Smooth muscle cell (in vitro differentiated cells): Measurements from ENCODE around the gene ZNF862. TPM values are rescaled to one million over a fixed set of nuclear protein-coding genes. Genes with fewer than 3 reads are reported as not detected.

Experiments
- DNase-seq: peaks from one replicate; lab custom pipeline; 2025; ENCODE audit not compliant: unreplicated experiment; lab: John Stamatoyannopoulos, UW
- H2AFZ ChIP-seq: fragments of 200-600 bp; sonication (generic); 2 replicates; pipeline ENCODE4 v1.6.0; 2016; ENCODE audit warnings: antibody characterized with exemption, low read depth, mild to moderate bottlenecking
- H3F3A ChIP-seq: fragments of 200-600 bp; sonication (generic); 2 replicates; pipeline ENCODE4 v1.6.0; 2017; ENCODE audit warnings: antibody characterized with exemption, low read depth
- H3K27ac ChIP-seq: fragments of 200-600 bp; sonication (generic); 2 replicates; pipeline ENCODE4 v1.5.1; 2016; ENCODE audit warnings: low read depth, mild to moderate bottlenecking
- H3K27me3 ChIP-seq: fragments of 200-600 bp; sonication (generic); 2 replicates; pipeline ENCODE4 v1.6.1; 2016; ENCODE audit warnings: low read depth, mild to moderate bottlenecking
- H3K36me3 ChIP-seq: fragments of 200-600 bp; sonication (generic); 2 replicates; pipeline ENCODE4 v1.5.1; 2016; ENCODE audit warnings: low read depth
- H3K4me1 ChIP-seq: fragments of 200-600 bp; sonication (generic); 2 replicates; pipeline ENCODE4 v1.5.1; 2016; ENCODE audit warnings: low read depth
- H3K4me2 ChIP-seq: fragments of 200-600 bp; sonication (generic); 2 replicates; pipeline ENCODE4 v1.6.0; 2016; ENCODE audit warnings: mild to moderate bottlenecking
- H3K4me3 ChIP-seq: fragments of 200-600 bp; sonication (generic); 2 replicates; pipeline ENCODE4 v1.5.1; 2016; ENCODE audit warnings: mild to moderate bottlenecking
- H3K79me2 ChIP-seq: fragments of 200-600 bp; sonication (generic); 2 replicates; pipeline ENCODE4 v1.6.0; 2016; ENCODE audit warnings: low read depth, mild to moderate bottlenecking
- H3K9ac ChIP-seq: fragments of 200-600 bp; sonication (generic); 2 replicates; pipeline ENCODE4 v1.6.0; 2016; ENCODE audit warnings: low read depth
- H3K9me3 ChIP-seq: fragments of 200-600 bp; sonication (generic); replicated peaks from 2 replicates; pipeline ENCODE4 v1.5.1; 2016; ENCODE audit warnings: low read depth
- H4K20me1 ChIP-seq: fragments of 200-600 bp; sonication (generic); 2 replicates; pipeline ENCODE4 v1.6.0; 2016; ENCODE audit warnings: low read depth
- WGBS: methylation state at CpG from one replicate; pipeline ENCODE4 v1.1.7; 2016; ENCODE audit warnings: low lambda C conversion rate; 5-methylcytosine and 5-hydroxymethylcytosine counted together
- polyA plus RNA-seq: library from polyadenylated mRNA; unstranded; fragments of >200 nt; fragmentation: Nextera tagmentation; extraction: Ambion mirVana; gene quantifications from 2 replicates; pipeline ENCODE4 v1.2.1, GENCODE V29; 2016
- total RNA-seq: library from RNA; depleted of rRNA; stranded (reverse); fragments of >200 nt; gene quantifications from 2 replicates; pipeline ENCODE4 v1.2.3, GENCODE V29; 2014
- TF ChIP-seq, protein P1 (sequence below): fragments of 200-600 bp; sonication (generic); IDR thresholded peaks from 2 replicates; pipeline ENCODE4 v1.5.1; 2017; ENCODE audit warnings: borderline replicate concordance, mild to moderate bottlenecking, antibody characterized with exemption; ENCODE audit not compliant: insufficient read depth, poor library complexity, severe bottlenecking

ZNF862 gene
- total and polyA plus RNA-seq, 2 experiments from 2014 or later: 5.4 to 10.2 TPM

DNA sequence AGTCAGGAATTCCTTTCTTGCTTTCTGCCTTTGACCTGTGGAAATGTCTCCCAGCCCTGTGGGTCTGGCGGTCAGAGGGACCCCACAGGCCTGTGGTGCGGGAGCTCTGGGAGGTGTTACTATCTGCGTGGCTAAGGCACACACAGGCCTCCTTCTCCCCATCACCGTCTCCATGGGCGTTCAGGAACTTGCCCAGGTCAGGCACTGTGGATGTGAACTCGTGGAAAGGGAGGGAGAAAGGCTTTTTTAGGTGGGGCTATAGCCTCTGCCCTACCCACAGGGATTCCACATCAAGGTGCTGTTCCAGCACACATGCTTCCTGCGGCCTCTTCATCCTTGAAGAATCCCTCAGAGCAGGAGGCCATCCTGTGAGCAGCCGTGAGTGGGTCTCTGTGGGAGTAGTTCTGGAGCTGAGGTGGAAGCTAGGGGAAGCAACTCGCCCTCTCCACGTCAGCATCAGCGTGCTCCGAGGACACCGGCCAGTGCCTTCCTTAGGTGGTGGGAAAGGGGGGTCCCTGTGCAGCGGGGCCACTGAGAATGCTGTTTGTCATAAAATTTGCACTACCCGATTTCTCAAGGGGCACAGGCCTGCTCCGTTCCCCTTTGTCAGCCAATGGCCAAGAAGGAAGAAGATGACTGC is 28.1 kb downstream of the ZNF862 start:
- H3K79me2 ChIP-seq: no peaks in the 10 kb centered on the region
- no peak for DNase-seq
- H3K4me2 ChIP-seq: no peak overlapping the region
- H3K27me3 ChIP-seq: no peaks in the 10 kb centered on the region
- H3K9me3 ChIP-seq: no peaks in the 10 kb centered on the region
- no peak overlapping the region for H3K27ac ChIP-seq
- no peak overlapping the region for H3K9ac ChIP-seq
- TF ChIP-seq, protein P1, sequence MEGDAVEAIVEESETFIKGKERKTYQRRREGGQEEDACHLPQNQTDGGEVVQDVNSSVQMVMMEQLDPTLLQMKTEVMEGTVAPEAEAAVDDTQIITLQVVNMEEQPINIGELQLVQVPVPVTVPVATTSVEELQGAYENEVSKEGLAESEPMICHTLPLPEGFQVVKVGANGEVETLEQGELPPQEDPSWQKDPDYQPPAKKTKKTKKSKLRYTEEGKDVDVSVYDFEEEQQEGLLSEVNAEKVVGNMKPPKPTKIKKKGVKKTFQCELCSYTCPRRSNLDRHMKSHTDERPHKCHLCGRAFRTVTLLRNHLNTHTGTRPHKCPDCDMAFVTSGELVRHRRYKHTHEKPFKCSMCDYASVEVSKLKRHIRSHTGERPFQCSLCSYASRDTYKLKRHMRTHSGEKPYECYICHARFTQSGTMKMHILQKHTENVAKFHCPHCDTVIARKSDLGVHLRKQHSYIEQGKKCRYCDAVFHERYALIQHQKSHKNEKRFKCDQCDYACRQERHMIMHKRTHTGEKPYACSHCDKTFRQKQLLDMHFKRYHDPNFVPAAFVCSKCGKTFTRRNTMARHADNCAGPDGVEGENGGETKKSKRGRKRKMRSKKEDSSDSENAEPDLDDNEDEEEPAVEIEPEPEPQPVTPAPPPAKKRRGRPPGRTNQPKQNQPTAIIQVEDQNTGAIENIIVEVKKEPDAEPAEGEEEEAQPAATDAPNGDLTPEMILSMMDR: no peak
- H3K4me3 ChIP-seq: no peak overlapping the region
- H2AFZ ChIP-seq: no peak overlapping the region
- no peaks in the 10 kb centered on the region for H3F3A ChIP-seq
- no peaks in the 10 kb centered on the region for H3K4me1 ChIP-seq
- 94% methylated on average over 16 of the region's 16 CpGs for WGBS
- no peaks in the 10 kb centered on the region for H3K36me3 ChIP-seq
- no peaks in the 10 kb centered on the region for H4K20me1 ChIP-seq

DNA sequence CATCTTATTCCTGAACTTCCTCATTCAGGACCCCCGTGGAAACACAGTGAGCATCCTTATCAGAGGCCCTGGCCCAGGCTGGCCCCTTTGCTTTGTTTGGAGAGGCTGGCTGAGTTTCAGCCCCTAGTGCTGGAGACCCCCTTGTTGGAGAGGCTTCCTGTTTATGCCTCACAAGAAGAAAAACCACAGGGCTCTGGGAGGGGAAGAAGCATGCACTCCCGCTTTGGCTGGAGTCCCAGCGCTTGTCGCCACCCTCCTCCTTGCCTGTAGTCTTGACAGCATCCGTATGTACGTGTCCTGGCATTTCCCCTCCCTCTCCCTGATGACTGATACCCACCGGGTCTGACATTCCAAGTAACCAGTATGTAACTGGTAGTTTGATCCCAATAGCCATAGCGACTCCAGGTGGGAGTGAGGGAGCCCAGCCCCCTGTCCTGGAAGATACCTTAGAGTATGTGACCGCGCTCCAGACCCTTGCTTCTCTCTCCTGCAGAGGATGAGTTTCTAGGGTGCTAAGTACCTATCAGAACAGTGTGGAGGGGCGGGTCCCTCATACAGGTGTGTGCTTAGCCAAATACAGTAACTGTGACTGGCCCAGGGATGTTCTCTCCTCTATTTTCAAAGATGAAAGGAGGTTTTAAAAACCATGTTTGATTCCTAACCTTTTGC is 28.7 kb downstream of the ZNF862 start:
- H3K27me3 ChIP-seq: no peaks in the 10 kb centered on the region
- no peaks in the 10 kb centered on the region for H3F3A ChIP-seq
- no peak overlapping the region for H3K9ac ChIP-seq
- H3K79me2 ChIP-seq: no peaks in the 10 kb centered on the region
- no peak for DNase-seq
- H3K4me2 ChIP-seq: no peak overlapping the region
- no peaks in the 10 kb centered on the region for H4K20me1 ChIP-seq
- no peaks in the 10 kb centered on the region for H3K4me1 ChIP-seq
- no peak overlapping the region for H3K27ac ChIP-seq
- no peaks in the 10 kb centered on the region for H3K9me3 ChIP-seq
- no peak overlapping the region for H2AFZ ChIP-seq
- H3K36me3 ChIP-seq: no peaks in the 10 kb centered on the region
- TF ChIP-seq, protein P1: no peak
- 91% methylated on average over 11 of the region's 11 CpGs for WGBS
- no peak overlapping the region for H3K4me3 ChIP-seq

DNA sequence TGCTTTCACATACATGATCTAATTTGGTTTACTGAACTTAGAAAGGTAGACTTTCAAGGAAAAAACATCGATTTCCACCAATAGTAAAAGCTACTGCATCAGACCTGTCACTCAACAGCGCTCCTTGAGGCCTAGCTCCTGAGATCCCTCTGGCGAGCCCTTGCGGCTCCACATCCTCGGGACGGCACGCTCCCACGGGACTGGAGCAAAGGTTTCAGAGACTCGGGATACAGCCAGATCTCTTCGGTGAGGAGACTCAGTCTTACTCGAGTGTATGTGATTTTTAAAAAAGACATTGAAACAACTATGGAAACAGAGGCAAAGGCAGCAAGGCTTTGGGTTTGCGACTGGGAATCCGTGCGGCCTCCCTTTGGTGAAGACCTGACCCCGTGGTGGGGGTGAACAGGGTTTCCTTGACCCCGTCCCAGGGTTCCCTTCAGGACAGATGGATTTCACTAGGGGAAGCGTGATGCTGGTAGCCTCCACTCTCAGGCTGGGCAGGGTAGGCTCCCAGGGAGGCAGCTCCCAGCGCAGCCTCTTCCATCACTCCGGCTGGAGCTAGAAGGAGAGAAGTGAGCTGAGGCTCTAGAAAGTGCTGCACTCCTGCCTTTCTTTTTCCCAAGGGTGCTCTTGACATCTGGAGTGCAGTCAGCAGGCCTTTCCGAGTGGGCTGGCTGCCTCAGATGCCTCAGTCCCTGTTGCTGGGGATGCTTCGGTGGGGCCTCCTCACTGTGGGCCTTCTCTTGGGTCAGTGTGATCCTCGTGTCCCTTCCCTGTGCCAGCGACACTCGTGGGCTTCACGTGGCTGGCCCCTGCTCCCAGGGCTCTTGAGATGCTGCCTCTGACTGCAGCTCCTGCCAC is 29.8 kb downstream of the ZNF862 start:
- Histone ChIP-seq H2AFZ (no peak overlapping the region), H3K36me3 (no peaks in the 10 kb centered on the region), H3K79me2 (no peaks in the 10 kb centered on the region), H3F3A (no peaks in the 10 kb centered on the region), H3K9me3 (no peaks in the 10 kb centered on the region), H3K27me3 (no peaks in the 10 kb centered on the region), H3K27ac (no peak overlapping the region), H3K4me3 (no peak overlapping the region), H3K9ac (no peak overlapping the region), H3K4me1 (peaks cover 5% of the 10 kb centered on the region), H3K4me2 (no peak overlapping the region), H4K20me1 (no peaks in the 10 kb centered on the region)
- no peak for DNase-seq
- TF ChIP-seq, protein P1: no peak
- 92% methylated on average over 25 of the region's 25 CpGs for WGBS
